NCI-H69 (cell line): ENCODE results near the gene SEMA6D.

Source experiments
- DNase-seq: peaks from one replicate; lab custom pipeline; 2025; lab: John Stamatoyannopoulos, UW

Gene SEMA6D, protein sequence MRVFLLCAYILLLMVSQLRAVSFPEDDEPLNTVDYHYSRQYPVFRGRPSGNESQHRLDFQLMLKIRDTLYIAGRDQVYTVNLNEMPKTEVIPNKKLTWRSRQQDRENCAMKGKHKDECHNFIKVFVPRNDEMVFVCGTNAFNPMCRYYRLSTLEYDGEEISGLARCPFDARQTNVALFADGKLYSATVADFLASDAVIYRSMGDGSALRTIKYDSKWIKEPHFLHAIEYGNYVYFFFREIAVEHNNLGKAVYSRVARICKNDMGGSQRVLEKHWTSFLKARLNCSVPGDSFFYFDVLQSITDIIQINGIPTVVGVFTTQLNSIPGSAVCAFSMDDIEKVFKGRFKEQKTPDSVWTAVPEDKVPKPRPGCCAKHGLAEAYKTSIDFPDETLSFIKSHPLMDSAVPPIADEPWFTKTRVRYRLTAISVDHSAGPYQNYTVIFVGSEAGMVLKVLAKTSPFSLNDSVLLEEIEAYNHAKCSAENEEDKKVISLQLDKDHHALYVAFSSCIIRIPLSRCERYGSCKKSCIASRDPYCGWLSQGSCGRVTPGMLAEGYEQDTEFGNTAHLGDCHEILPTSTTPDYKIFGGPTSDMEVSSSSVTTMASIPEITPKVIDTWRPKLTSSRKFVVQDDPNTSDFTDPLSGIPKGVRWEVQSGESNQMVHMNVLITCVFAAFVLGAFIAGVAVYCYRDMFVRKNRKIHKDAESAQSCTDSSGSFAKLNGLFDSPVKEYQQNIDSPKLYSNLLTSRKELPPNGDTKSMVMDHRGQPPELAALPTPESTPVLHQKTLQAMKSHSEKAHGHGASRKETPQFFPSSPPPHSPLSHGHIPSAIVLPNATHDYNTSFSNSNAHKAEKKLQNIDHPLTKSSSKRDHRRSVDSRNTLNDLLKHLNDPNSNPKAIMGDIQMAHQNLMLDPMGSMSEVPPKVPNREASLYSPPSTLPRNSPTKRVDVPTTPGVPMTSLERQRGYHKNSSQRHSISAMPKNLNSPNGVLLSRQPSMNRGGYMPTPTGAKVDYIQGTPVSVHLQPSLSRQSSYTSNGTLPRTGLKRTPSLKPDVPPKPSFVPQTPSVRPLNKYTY

DNA sequence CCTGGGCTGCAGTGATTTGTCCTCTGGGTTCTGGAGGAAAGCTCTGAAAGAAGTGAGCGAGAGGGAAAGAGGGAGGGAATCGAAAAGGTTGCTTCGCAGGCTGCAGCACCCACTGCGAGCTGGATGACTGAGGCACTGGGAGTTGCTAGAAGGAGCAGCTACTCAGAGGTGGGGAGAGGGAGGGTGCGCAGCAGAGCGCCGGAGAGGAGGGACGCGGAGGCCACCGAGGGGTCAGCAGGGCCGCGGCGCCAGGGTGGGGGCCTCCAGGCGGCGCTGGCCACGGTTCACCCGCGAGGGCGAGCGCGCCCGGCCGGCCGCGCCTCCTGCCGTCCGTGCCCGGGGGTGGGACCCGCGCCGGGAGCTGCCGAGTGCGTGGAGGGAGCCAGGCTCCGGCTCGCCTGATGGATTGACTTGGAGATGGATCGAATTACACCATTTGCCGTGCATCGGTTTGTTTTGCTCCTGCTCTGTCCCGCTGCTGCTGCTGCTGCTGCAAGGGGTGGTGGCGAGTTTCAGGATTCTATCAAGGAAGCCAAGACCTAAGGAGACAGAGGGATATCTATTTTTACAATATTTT, at the start of gene SEMA6D:
Gene SEMA6D, plus strand, starts transcription at position 470 of the 577 bp plus-strand sequence. CDS start 42,294 bp downstream, outside the sequence.
- DNase-seq, result peak; percentile 97

DNA sequence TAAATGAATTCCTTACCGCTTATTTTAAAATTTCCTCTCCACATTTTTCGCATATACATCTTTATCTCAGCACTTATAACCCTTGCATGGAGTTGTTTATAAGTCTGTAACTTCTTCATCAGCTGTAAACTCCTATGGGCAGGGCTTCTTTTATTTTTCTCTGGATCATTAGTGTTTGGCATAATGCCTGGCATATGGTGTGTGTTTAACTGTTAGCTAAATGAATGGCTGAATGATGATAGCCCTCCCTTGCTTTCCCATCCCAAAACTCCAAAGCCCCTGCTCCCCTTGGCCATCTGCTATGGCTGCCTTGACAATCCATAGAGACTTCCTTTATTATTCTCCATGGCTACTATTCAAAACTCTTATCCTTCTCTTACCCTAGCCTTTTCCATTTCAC, 48.1 kb upstream of the SEMA6D start:
- peak; percentile 96 for DNase-seq

DNA sequence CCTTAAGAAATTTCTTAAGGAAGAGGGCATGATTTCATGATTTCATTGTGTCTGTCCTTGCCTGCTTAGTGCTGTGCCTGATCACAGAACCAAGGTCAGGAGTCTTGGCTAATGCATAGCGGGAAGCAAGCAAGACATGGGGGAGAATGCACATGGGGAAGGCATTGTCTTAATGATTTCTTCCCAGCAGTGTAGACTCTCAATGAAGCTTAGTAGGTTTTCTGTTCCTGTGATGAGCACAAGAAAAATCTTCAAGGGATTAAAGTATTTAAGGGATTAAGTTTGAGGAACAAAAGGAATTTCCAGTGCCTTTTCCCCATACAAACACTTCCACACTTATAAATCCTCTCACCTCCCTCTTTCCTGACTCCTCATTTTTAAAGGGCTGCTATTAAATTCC, 46.9 kb upstream of the SEMA6D start:
- peak; percentile 55 for DNase-seq

DNA sequence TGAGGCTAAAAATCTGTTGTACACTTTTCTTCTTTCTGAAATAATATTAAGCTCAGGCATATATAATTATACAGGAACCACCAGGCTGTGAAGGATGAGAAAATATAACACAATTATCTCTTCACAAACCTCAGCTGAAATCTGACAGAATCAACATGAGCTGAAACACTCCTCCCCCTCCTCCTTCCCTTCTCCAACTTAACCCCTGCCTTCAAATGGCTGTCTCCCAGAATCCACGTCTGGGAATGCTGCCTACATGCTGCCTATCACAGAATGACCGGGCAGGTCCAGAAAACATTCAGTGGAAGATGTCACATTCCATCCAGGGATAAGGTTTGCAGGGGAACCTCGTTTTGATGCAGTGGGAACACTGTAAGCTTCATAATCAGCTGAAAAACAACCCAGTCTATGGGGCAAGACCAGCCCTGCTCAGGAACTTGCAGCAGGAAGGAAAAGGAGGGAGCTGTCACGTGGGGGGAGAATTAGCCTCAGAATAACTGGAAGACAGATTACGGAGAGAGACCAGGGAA, 44.0 kb upstream of the SEMA6D start:
- DNase-seq, result peak; percentile 95

DNA sequence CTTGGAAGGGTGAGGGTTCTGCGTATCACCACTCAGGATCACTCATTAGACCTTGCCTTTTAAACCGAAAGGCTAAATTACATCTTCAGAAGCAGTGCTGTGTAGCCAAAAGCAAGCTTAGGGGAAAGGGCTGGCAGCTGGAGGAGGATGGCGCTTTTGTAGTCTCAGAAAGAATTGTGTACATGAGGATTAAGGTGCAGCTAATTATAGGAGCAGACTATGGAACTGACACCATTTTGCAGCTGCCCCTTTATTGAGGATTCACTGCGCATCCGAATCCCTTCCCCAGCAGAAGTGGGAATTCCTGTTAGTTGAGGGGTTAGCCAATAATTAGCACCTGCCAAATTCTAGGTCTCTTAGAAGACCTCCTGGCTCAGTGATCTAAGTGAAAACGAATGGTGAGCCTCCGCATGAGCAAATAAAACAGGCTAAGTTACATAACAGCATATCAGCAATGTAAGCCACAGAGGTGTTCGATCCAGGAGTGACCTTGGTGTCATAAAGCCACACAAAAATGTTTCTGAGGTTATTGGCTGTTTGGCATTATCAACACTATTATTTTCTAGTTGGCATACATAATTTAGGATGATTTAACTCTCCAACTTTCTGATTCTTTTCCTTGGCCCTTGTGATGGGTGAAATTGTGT, 42.6 kb upstream of the SEMA6D start:
- peak; percentile 99 for DNase-seq

DNA sequence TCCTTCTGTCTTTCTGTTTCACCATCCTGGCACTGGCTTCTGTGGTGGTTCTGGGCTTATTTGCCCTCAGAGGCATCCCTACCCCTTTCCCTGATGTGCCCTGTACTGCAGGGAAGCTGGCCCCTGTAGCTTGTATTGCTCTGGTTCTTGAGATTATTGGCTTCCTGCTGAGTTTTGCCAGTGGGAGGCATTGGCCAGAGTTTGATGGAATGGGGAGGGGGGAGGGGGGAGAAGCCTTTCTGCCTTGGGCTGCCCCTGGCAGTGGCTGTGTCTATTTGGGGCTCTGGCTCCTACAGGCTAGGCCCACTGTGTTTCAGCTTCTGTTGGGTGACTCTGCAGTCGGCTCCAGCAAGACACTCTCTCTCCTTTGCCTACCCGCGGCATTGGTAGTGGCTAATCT, 41.6 kb upstream of the SEMA6D start:
- DNase-seq, result peak; percentile 73

DNA sequence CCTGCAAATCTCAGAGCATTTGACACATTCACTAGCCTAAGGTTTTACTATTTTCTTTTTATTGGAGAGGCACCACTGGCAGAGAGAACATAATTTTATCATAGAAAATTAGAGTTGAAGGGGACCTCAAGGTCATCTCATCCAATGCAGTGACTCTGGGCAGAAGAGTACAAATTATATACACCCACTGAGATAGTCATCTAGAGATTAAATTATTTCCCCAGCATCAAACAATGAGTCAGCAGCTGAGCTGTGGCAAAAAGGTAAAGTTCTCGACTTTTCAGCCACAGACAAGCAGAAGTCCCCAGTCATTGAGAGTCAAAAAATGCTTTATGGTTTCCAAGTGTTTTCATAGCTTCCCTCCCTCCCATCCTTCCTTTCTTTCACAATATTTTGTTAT, 39.3 kb upstream of the SEMA6D start:
- peak; percentile 13 for DNase-seq

DNA sequence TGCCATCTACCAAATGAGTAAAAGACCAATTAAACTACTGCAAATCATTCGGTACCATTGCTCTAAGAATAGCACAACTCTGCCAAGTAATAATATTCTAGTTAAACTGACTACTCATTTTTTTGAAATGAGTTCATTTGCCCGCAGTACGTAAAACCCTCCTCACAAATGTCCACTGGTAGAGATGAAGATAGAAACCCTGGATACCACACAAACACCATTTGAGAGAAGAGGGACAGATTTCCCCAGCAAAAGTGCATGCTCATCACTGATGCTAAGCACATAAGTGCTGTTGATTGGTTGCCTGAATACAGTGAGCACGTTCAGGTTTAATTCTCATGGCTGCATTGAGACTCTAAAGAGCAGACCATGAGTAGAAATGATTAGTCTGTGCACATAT, 34.6 kb upstream of the SEMA6D start:
- DNase-seq, result no peak

DNA sequence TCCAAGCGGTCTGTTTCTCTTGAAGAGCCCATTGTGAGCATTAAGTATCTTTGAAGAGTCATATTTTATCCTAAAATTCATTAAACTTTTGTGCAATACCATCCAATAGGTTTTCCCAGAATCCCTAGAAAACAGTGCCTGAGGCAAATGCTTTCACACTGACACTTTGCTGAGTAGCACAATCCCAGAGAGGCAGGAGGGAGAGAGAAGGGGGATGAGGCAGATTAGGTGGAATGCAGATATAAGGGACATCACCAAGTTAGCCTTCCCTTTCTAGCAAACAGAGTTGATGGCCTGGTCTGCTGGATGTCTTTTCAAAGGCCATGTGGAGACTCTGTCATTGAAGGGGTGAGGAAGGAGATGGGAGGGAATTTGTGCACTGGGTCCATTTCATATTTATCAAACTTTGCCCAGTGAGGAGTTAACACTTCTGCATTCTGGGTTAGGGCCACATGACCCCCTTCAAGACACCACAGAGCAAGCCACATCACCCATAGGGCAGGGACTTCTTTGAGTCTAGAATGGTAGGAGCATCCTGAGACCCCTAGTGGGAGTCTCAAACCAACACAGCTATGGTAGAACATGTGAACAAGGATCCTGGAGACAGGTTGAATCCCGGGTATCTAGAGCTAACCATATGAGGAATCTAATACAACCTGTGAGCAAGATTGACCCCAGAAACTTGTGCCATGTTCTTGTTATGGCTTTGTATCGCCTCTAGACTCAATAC, 32.0 kb upstream of the SEMA6D start:
- peak; percentile 9 for DNase-seq

DNA sequence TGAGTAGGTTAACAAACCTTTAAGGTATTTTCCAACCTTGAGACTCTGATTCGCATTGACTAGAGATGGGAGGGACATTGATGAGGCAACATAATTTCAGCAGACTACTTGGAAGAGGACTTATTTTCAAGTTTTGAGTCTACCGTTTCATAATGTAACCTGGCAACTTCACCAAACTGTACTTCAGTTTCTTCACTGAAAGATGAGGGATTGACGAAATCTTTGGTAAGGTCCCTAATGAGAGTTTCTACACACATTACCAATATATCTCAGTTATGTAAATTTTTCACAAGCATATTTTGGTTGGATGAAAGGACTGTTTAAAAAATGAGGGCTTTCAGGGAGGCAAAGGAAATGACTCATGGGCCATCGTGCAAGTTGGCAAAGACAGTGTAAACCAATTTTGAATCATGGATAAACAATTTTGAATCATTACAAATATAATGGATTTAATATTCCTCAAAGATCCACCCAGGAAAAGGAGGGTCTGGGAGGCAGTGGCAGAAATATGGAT, 28.7 kb upstream of the SEMA6D start:
- DNase-seq, result no peak

DNA sequence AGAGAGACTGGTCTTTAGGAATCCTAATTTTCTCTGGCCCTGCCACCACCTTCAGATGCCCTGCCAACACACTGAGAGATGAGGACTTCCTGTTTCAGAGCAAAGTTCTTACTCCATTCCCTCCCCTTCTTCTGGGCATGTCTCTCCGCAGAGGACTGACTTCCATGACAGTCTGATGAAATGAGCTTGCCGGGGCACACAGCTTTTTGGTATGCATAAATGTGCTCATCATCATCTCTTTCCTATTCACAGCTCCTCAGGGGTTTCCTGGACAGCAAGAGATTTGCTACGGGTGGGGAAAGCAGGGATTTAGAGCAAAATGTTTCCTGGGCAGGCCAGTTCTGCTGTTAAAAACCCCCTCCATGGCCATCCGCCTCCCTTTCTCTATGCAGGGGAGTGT, 27.6 kb upstream of the SEMA6D start:
- DNase-seq, result no peak

DNA sequence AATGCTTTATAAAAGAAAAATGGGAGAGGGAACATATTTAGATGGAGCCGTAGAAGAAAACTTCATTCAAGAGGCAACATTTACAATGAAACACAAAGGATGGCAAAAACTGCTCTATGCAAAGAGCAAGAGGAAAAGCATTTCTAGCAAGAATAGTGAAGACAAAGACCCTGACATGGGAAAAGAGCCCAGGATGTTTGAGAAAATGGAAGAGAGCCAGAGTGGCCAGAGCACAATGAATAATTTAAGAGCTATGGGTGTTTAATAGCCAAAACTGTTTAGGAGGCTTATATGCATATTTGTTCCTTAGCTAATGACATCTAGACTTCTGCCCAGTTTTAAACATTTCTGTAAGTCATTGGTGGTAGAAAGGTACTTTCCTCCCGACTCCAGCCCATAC, 25.4 kb upstream of the SEMA6D start:
- DNase-seq, result no peak

DNA sequence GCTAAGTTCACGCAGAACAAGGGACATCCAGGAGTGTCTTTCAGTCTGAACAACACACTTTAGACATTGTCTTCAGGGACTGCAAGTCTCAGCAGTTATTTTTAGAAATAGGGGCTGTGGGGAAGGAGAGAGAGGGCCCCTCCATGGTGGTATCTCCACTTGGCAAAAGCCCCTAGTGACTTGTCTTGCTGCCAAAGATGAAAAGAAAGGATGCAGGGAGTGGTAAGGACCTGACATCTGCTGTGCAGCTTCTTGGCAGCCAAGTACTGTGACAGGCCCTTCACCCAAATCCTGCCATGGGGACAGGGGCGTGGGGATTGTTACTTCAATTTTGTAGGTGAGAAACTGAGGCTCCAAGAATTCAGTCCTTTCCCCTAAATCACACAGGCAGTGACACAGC, 21.0 kb upstream of the SEMA6D start:
- DNase-seq, result no peak

DNA sequence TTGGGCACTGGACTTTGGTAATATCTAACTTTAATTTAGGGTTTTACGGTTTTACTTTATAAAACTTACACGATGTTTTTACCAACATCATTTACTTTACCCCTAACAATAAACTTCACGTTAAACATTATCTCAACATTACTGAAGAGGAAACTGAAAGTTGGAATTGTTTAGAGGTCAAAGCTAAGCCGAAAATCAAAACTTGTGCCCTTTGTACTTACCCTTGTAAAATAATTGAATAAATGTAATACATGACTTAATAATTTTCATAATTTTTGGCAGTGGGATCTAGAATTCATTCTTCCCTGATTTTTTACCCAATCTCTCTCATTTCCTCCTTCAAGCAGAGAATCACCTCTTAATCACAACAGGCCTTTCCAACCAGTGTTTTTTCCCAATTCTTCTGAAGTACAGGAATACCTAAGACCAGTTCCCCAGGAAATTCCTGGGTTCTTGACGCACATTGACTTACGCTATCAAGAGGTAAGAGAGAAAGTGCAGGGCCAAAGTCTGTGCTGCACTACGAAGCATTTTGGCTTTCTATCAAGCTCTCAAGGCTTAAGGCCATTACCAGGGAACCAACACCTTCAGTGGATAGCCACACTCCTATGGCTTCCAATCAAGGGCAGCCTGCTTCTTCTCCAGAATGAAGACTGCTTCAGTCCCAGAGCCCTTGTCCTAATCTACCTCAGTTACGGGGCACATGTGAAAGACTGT, 11.9 kb upstream of the SEMA6D start:
- no peak for DNase-seq

DNA sequence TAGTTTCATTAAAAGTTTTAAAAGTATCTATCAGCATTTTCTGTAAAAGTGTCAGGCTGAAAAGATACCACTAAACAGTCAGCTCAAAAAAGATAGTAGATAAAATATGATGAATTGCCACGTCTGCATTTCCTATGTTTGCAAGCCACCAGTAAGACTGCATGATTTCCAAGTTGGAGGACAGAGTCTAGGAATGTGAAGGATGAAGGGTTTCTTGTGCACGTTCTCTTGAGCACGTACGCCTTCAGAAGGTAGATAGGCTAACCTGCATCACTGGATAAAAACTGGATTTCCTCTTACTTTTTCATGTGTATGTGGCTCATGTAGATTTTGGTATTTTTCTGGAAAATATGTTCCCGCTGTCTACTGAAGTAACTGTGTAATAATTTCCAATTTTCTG, 9.9 kb upstream of the SEMA6D start:
- DNase-seq, result no peak

DNA sequence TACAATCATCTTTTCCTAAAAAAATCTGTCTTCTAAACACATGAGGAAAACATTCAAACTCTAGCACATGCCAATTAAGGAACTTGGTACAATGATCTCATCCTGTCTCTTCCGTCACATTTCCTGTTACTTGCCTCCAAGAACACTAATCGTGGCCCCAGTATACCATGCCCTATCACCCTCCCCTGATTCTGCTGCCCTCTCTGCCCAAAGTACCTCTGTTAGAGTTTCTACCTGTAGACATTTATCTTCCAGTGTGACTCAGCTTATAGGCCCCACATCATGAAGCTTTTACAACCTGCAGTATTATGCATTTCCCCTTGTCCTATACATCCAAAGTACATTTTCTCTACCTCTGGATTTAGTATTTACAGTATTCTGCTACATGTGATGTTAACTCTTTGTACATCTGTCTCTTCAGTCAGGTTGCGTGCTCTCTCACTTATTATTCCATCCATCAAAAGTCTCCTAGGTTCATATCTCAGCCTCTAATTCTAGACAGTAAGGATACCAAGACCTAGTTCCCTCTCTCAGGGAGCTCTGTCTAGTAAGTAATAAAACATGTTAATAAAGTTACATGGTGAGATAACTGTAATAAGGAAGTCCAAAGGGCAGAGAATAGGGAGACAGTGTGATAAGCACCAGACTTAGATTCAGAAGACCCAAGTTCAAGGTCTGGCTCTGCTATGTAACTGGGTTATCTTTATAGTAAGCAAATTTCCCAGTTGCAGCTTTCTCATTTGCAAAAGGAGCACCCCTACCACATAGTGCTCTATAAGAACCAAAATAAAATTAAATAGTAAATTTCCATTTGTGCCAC, 8.9 kb upstream of the SEMA6D start:
- DNase-seq, result no peak

DNA sequence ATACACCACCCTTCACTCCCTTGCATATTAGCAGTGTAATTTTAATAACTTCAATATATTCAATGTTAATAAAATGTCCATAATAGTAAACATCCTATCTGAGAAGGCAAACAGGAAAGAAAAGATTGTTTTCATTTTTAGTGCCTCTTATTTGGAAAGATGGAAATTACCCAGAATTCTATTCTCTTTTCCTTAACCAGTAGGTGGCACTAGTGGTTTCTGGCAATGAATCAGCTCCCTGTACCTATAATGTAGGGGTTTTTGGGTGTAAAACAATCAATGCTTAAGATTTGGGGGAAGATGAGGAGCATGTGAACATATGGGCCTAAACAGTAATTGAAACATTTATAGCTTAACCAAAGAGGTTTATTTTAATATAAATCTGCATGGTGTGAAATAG, 5.7 kb upstream of the SEMA6D start:
- DNase-seq, result peak; percentile 75

DNA sequence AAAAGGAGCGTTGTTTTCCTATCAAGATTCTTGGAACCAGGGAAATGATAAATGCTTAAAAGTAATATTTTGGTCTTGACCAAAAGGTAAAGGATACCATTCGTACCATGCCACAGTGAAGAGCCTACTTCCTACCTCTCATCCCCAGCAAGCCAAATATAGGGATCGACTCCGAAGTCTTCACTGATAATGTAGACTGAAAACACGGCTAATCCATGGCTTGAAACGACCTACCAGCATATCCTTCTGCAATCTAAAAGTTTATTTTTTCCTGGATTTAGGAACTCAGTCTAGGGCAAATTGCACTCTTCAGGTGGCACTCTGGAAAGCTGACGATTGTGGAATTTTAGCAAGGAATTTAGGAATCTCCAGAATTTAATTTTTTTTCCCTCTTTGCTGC, 1.9 kb upstream of the SEMA6D start:
- DNase-seq, result no peak

DNA sequence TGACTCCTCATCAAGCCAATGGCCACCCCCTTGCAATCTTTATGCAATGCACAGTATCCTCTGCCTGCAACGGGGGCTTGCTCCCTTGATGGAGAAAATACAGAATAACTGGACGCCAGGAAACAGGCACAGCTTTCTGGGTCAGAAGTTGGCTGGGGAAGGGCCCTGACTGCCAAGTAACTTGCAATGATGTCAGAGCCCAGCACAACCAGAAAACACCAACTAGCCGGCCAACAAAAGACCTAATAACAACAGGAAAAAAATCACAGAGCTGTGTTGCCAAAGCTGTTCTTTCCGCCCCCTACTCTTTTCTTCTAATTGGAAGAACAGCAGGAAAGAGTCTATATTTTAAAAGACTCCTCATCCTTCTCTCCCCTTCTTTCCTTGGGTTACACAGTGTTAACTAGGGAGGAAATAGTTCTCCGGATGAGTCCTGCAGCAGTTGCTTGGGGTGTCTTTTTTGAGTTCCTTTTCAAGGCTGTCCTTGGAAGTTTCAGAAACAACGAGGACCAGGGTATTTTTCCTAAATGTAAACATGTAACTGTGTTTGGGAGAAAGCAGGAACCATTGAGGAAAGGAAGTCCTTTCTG, 1.4 kb upstream of the SEMA6D start:
- peak; percentile 27 for DNase-seq
